Measurements from ENCODE around the gene CX3CL1. TPM values are rescaled to one million over a fixed set of nuclear protein-coding genes. Genes with fewer than 3 reads are reported as not detected.

Gene CX3CL1
- total RNA-seq, 1 donor from 2014 or later = 11.7 TPM

GRCh38 chr16:57352636-57353047, 19.6 kb upstream of the CX3CL1 start:
- peaks cover 6% of the 10 kb centered on the region for H3K27me3 ChIP-seq (ENCODE audit: low read depth)
- H3K4me1 ChIP-seq = no peaks in the 10 kb centered on the region
- TF ChIP-seq CTCF (IDR thresholded peaks at IDR 0.05; ENCODE audit: borderline replicate concordance) = no peak
- H3K27ac ChIP-seq (replicated peaks) = no peak overlapping the region
- no peak overlapping the region for H3K4me3 ChIP-seq
- DNase-seq = no peak
- intact Hi-C loops (cut with micrococcal nuclease) = no loop called here
- no peaks in the 10 kb centered on the region for H3K36me3 ChIP-seq
- no peaks in the 10 kb centered on the region for H3K9me3 ChIP-seq (replicated peaks)

DNA sequence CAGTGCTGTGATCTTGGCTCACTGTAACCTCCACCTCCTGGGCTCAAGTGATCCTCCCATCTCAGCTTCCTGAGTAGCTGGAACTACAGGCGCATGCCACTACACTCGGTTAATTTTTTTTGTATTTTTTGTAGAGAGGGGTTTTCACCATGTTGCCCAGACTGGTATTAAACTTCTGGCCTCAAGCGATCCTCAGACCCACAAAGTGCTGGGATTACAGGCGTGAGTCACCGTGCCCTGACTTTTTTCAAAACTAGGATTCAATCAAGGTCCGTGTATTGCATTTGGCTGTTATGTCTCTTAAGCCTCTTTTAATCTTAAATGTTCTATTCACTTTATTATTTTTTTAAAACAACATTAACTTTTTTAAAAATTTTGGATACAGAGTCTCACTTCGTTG, 18.0 kb upstream of the CX3CL1 start:
- no peak overlapping the region for H3K27ac ChIP-seq (replicated peaks)
- no peak for TF ChIP-seq CTCF (IDR thresholded peaks at IDR 0.05; ENCODE audit: borderline replicate concordance)
- no peak overlapping the region for H3K4me3 ChIP-seq
- intact Hi-C loops (cut with micrococcal nuclease) = no loop called here
- H3K9me3 ChIP-seq (replicated peaks) = no peaks in the 10 kb centered on the region
- DNase-seq = no peak
- no peaks in the 10 kb centered on the region for H3K4me1 ChIP-seq
- no peaks in the 10 kb centered on the region for H3K36me3 ChIP-seq
- no peaks in the 10 kb centered on the region for H3K27me3 ChIP-seq (ENCODE audit: low read depth)

DNA sequence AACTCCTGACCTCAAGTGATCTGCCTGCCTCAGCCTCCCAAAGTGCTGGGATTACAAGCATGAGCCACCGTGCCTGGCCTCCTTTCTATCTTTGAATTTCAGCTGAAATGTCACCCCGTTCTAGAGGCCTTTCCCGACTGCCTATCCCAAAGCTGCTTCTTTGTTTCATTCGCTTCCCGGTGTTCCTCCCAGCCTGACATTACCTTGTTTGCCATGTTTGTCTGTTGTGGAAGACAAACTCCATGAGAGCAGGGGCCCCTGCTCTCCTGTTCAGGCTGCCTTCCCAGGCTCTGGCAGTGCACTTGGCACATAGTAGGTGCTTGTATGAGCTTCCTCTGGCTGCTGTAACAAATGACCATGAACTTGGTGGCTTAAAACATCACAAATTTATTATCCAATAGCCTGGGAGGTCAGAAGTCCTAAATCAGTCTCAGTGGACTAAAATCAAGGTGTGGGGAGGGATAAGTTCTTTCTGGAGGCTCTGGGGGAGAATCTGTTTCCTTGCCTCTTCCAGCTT, 16.3 kb upstream of the CX3CL1 start:
- DNase-seq = no peak
- intact Hi-C loops (cut with micrococcal nuclease) = no loop called here
- Histone ChIP-seq H3K27me3 (ENCODE audit: low read depth) (no peaks in the 10 kb centered on the region), H3K9me3 (replicated peaks) (no peaks in the 10 kb centered on the region), H3K4me1 (no peaks in the 10 kb centered on the region), H3K27ac (replicated peaks) (no peak overlapping the region), H3K36me3 (no peaks in the 10 kb centered on the region), H3K4me3 (no peak overlapping the region)
- TF ChIP-seq CTCF (IDR thresholded peaks at IDR 0.05; ENCODE audit: borderline replicate concordance) = no peak

DNA sequence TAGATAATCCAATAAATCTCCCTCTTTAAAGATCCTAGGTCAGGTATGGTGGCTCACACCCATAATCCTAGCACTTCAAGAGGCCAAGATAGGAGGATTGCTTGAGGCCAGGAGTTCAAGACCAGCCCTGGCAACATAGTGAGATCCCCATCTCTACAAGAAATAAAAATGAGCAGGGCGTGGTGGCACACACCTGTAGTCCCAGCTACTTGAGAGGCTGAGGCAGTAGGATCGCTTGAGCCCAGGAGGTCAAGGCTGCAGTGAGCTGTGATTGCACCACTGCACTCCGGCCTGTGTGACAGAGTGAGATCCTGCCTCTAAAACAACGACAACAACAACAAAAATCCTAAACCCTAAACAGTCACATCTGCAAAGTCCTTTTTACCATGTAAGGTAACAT, 15.7 kb upstream of the CX3CL1 start:
- no peak overlapping the region for H3K27ac ChIP-seq (replicated peaks)
- no peak overlapping the region for H3K4me3 ChIP-seq
- H3K36me3 ChIP-seq = no peaks in the 10 kb centered on the region
- no peaks in the 10 kb centered on the region for H3K9me3 ChIP-seq (replicated peaks)
- TF ChIP-seq CTCF (IDR thresholded peaks at IDR 0.05; ENCODE audit: borderline replicate concordance) = no peak
- H3K27me3 ChIP-seq (ENCODE audit: low read depth) = no peaks in the 10 kb centered on the region
- no peaks in the 10 kb centered on the region for H3K4me1 ChIP-seq
- intact Hi-C loops (cut with micrococcal nuclease) = no loop called here
- no peak for DNase-seq

DNA sequence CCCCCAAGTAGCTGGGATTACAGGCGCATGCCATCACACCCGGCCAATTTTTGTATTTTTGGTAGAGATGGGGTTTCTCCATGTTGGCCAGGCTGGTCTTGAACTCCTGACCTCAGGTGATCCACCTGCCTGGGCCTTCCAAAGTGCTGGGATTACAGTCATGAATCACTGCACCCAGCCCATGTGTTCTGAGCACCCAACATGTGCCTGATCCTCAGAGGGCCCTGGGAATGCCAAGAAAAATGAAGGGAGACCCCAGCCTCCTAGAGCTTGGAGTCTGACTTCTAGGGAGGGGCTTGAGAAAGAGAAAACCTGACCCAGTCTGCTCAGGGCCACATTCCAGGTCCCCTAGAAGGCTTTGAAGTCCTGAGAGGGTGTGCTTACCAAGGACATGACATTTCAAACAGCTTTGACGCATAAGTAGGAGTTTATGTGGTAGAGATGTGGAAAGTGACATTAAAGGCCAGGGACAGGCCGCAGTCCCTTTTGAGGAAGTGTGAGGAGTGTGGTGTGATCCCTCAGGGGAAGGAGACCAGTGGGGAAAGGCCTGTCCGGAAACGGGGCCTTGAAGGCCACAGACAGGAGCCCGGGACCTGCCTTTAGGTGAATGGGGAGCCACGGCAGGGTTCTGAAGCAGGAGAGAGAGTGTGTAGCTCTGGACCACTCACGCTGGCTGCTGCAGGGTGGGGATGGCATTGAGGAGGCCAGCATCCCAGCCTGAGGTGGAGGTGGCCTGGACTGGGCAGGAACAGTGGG, 14.8 kb upstream of the CX3CL1 start:
- no peak for TF ChIP-seq CTCF (IDR thresholded peaks at IDR 0.05; ENCODE audit: borderline replicate concordance)
- H3K27ac ChIP-seq (replicated peaks) = no peak overlapping the region
- intact Hi-C loops (cut with micrococcal nuclease) = no loop called here

More for the DNA sequence above, 14.8 kb upstream of the CX3CL1 start:
- H3K27me3 ChIP-seq (ENCODE audit: low read depth) = no peaks in the 10 kb centered on the region
- H3K9me3 ChIP-seq (replicated peaks) = no peaks in the 10 kb centered on the region
- H3K4me1 ChIP-seq = no peaks in the 10 kb centered on the region
- H3K4me3 ChIP-seq = no peak overlapping the region
- no peaks in the 10 kb centered on the region for H3K36me3 ChIP-seq
- no peak for DNase-seq
